ENCODE data around the gene SREBF1. TPM values are rescaled to one million over a fixed set of nuclear protein-coding genes. Genes with fewer than 3 reads are reported as not detected.

The SREBF1 gene
- total RNA-seq = 51.6 and 65.5 TPM in 2 replicates

DNA sequence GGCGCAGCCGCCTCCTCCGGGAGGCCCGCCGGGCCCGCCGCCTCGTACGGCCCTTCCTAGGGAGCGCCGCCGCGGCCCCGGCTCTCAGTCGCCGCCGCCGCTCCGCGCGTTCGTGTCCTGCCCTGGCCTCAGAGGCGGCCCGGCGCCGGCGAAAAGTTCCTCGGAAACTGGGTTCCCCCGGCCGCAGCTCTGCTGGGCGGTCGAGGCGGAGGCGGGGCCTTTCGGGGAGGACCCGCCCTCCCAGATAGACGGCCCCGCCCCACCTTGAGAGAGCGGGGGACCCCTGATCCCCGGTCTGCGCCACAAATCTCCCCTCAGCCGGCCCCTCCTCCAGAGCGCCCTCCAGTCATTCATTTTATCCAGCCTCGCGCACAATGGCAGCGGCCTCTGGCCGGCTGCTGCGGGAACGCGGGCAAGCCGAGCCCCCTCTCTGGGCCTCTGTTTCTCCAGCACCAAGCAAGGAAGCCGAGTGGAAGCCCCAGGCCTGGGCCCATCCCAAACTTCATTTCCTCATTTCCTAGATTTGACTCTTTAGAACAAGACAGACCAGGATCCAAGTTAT is at the start of gene SREBF1:
Gene SREBF1 (minus strand): TSS at position 169 of the 562 bp plus-strand sequence. CDS start 169 bp downstream, outside the sequence.
- FAIRE-seq (no peak), DNase-seq (ENCODE audit: low read depth) (no peak)
- H3K4me3 ChIP-seq (ENCODE audit: low read depth, low read length) = peak within 1 kb of the TSS; percentile 96
- peaks cover 16% of the 10 kb centered on the region for H3K36me3 ChIP-seq (ENCODE audit: control insufficient read depth, insufficient read depth, low read length)
- no peaks in the 10 kb centered on the region for H3K27me3 ChIP-seq (ENCODE audit: control insufficient read depth, insufficient read depth, low read length)
- no peak for TF ChIP-seq CTCF (IDR thresholded peaks at IDR 0.05; ENCODE audit: insufficient read depth, low read length, severe bottlenecking)

GRCh38 chr17:17886226-17886625 is 49.4 kb upstream of the SREBF1 start:
- Histone ChIP-seq H3K27me3 (ENCODE audit: control insufficient read depth, insufficient read depth, low read length) (no peaks in the 10 kb centered on the region), H3K4me3 (ENCODE audit: low read depth, low read length) (no peak overlapping the region), H3K36me3 (ENCODE audit: control insufficient read depth, insufficient read depth, low read length) (peaks cover 10% of the 10 kb centered on the region)
- TF ChIP-seq CTCF (IDR thresholded peaks at IDR 0.05; ENCODE audit: insufficient read depth, low read length, severe bottlenecking) = no peak
- no peak for DNase-seq (ENCODE audit: low read depth)
- no peak for FAIRE-seq

GRCh38 chr17:17884391-17885357 is 47.9 kb upstream of the SREBF1 start:
- Histone ChIP-seq H3K4me3 (ENCODE audit: low read depth, low read length) (no peak overlapping the region), H3K36me3 (ENCODE audit: control insufficient read depth, insufficient read depth, low read length) (peaks cover 11% of the 10 kb centered on the region), H3K27me3 (ENCODE audit: control insufficient read depth, insufficient read depth, low read length) (no peaks in the 10 kb centered on the region)
- FAIRE-seq (peak; percentile 64), DNase-seq (ENCODE audit: low read depth) (no peak)
- no peak for TF ChIP-seq CTCF (IDR thresholded peaks at IDR 0.05; ENCODE audit: insufficient read depth, low read length, severe bottlenecking)

DNA sequence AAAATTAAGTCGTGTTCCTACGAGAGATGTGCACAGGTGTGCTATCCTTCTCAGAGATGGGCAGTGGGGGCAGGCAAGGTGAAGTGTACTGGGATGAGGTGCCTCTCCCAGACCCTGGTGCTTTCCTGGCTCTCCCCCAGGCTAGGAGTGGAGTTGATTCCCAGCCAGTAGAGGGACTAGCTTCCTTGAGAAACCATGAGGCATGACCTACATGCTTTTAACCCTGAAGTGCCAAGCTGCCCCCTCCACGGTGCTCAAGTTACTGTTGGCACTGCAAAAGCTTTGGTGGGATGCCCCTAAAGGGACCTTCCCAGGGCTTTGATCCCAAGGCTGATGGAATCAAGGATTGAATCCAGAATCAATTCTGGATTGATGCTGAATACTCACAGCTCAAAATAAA is 47.0 kb upstream of the SREBF1 start:
- no peak for FAIRE-seq
- peaks cover 15% of the 10 kb centered on the region for H3K36me3 ChIP-seq (ENCODE audit: control insufficient read depth, insufficient read depth, low read length)
- DNase-seq (ENCODE audit: low read depth) = no peak
- H3K4me3 ChIP-seq (ENCODE audit: low read depth, low read length) = no peak overlapping the region
- H3K27me3 ChIP-seq (ENCODE audit: control insufficient read depth, insufficient read depth, low read length) = no peaks in the 10 kb centered on the region
- no peak for TF ChIP-seq CTCF (IDR thresholded peaks at IDR 0.05; ENCODE audit: insufficient read depth, low read length, severe bottlenecking)

- Histone ChIP-seq H3K36me3 (ENCODE audit: control insufficient read depth, insufficient read depth, low read length) (peaks cover 16% of the 10 kb centered on the region), H3K4me3 (ENCODE audit: low read depth, low read length) (no peak overlapping the region), H3K27me3 (ENCODE audit: control insufficient read depth, insufficient read depth, low read length) (no peaks in the 10 kb centered on the region)
- TF ChIP-seq CTCF (IDR thresholded peaks at IDR 0.05; ENCODE audit: insufficient read depth, low read length, severe bottlenecking) = no peak
- peak; percentile 55 for FAIRE-seq
- DNase-seq (ENCODE audit: low read depth) = no peak
Observed at GRCh38 chr17:17882082-17882581, 45.3 kb upstream of the SREBF1 start.
